Measurements from ENCODE around the gene TRPC5OS. TPM values are rescaled to one million over a fixed set of nuclear protein-coding genes. Genes with fewer than 3 reads are reported as not detected.

The TRPC5OS gene
- total RNA-seq, 3 donors from 2014 or later: not detected

DNA sequence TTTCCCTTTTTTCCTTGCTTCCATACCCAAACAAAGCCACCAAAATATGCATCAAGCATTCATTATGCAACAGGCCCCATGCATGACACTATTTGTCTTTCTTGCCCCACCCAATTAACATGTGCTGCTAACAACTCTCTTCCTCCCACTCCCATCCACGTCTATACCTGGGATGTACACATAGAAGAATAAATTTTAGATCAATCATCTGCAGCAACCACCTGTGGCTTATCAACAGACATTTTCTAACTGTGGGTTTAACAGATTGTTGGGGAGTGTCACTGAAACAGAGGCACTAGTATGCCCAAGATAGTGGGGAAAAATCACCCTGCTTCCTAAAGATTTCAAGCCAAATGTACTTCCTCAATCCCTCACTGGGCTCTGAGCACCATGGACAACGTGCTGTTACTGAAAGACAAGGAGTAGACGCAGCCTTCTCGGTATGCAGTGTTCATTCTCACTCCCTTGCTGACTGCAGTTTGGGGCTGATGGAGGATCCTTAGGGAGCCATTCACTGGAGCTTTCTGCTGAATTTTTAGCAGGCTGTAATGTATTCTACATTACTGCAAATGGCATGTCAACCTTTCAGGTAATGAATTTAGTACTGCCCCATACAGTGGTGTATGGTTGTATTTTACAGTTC, 28.4 kb upstream of the TRPC5OS start:
- DNase-seq (ENCODE audit: low spot score in 2 of 2): no peak
- no peak overlapping the region for H3K4me3 ChIP-seq
- intact Hi-C loops (cut with DNase I; ENCODE audit: low total_unique reads): no loop called here
- no peaks in the 10 kb centered on the region for H3K36me3 ChIP-seq
- no peaks in the 10 kb centered on the region for H3K4me1 ChIP-seq
- no peak overlapping the region for H3K27ac ChIP-seq
- TF ChIP-seq CTCF (IDR thresholded peaks at IDR 0.05) (no peak), POLR2A (IDR thresholded peaks at IDR 0.05) (no peak), POLR2AphosphoS5 (IDR thresholded peaks at IDR 0.05) (no peak)
- H3K9me3 ChIP-seq: no peaks in the 10 kb centered on the region
- peaks cover 0 to 63% of the 10 kb centered on the region in 2 donors for H3K27me3 ChIP-seq

DNA sequence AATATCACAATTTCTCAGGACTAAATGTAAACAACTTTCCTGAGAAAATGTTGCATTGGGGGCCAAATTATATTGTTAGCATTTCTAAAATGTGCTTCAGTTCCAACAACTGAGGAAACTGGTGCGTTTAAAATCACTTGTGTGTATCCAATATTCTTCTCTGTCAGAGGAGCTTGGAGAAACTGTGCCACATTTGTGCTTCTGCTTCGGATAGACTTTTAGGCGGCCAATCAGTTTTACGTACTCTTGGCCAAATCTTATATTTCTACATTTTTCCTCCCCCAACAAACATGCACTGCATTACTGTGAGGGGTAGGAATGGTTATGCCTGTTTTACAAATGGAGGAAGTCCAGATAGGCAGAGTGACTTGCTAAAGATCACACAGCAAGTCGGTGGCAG, 27.4 kb upstream of the TRPC5OS start:
- Histone ChIP-seq H3K27ac (no peak overlapping the region), H3K9me3 (no peaks in the 10 kb centered on the region), H3K27me3 (peaks cover 0 to 62% of the 10 kb centered on the region in 2 donors), H3K36me3 (no peaks in the 10 kb centered on the region), H3K4me1 (no peaks in the 10 kb centered on the region), H3K4me3 (no peak overlapping the region)
- intact Hi-C loops (cut with DNase I; ENCODE audit: low total_unique reads): no loop called here
- TF ChIP-seq POLR2A (IDR thresholded peaks at IDR 0.05) (no peak), CTCF (IDR thresholded peaks at IDR 0.05) (no peak), POLR2AphosphoS5 (IDR thresholded peaks at IDR 0.05) (no peak)
- DNase-seq (ENCODE audit: low spot score in 2 of 2): no peak

DNA sequence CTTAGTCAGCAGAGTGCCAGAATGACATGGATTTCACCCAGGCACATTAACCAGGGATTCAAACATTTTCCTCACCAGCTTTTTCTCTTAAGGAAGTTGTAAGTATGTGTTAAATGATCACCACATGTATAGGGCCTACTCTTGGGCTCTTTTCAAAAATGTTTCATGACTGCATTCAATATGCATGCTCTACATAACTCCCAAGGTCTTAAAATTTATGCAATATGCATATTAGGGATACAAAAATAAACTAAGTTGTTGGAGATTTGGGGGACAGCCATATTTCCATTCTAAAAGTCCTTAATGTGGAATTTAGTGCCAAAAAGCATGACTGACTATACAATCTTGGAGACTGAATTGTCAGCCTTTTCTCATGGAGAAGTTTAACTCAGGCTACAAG, 25.0 kb upstream of the TRPC5OS start:
- H3K27ac ChIP-seq: no peak overlapping the region
- intact Hi-C loops (cut with DNase I; ENCODE audit: low total_unique reads): no loop called here
- no peak for DNase-seq (ENCODE audit: low spot score in 2 of 2)
- H3K4me1 ChIP-seq: no peaks in the 10 kb centered on the region
- peaks cover 0 to 65% of the 10 kb centered on the region in 2 donors for H3K27me3 ChIP-seq
- no peaks in the 10 kb centered on the region for H3K36me3 ChIP-seq
- H3K4me3 ChIP-seq: no peak overlapping the region
- H3K9me3 ChIP-seq: no peaks in the 10 kb centered on the region
- TF ChIP-seq CTCF (IDR thresholded peaks at IDR 0.05) (no peak), POLR2A (IDR thresholded peaks at IDR 0.05) (no peak), POLR2AphosphoS5 (IDR thresholded peaks at IDR 0.05) (no peak)

GRCh38 chrX:111854556-111855490, 21.2 kb upstream of the TRPC5OS start:
- no peak for DNase-seq (ENCODE audit: low spot score in 2 of 2)
- Histone ChIP-seq H3K4me3 (no peak overlapping the region), H3K27ac (no peak overlapping the region), H3K27me3 (peaks cover 0 to 45% of the 10 kb centered on the region in 2 donors), H3K9me3 (no peaks in the 10 kb centered on the region), H3K4me1 (no peaks in the 10 kb centered on the region), H3K36me3 (no peaks in the 10 kb centered on the region)
- intact Hi-C loops (cut with DNase I; ENCODE audit: low total_unique reads): no loop called here
- no peak for TF ChIP-seq CTCF (IDR thresholded peaks at IDR 0.05)
- TF ChIP-seq POLR2A (IDR thresholded peaks at IDR 0.05): no peak
- no peak for TF ChIP-seq POLR2AphosphoS5 (IDR thresholded peaks at IDR 0.05)

- no peaks in the 10 kb centered on the region for H3K4me1 ChIP-seq
- TF ChIP-seq CTCF (IDR thresholded peaks at IDR 0.05) (no peak), POLR2A (IDR thresholded peaks at IDR 0.05) (no peak), POLR2AphosphoS5 (IDR thresholded peaks at IDR 0.05) (no peak)
- peaks cover 0 to 41% of the 10 kb centered on the region in 2 donors for H3K27me3 ChIP-seq
- intact Hi-C loops (cut with DNase I; ENCODE audit: low total_unique reads): no loop called here
- no peak overlapping the region for H3K27ac ChIP-seq
- no peak overlapping the region for H3K4me3 ChIP-seq
- H3K9me3 ChIP-seq: no peaks in the 10 kb centered on the region
- H3K36me3 ChIP-seq: no peaks in the 10 kb centered on the region
- no peak for DNase-seq (ENCODE audit: low spot score in 2 of 2)
These were observed 18.4 kb upstream of the TRPC5OS start for GRCh38 chrX:111857534-111858060.
